ENCODE data around the gene FANCC. TPM values are rescaled to one million over a fixed set of nuclear protein-coding genes. Genes with fewer than 3 reads are reported as not detected.
"Not testable (repeated sequence)": the region's sequence is repeated elsewhere in the genome, so short reads cannot be mapped to it uniquely, and the experiment has no call there.

FANCC gene
- total RNA-seq, 1 experiment from 2014 or later = 14.0 TPM

- H3K9me3 ChIP-seq (ENCODE audit: low read length) = no peaks in the 10 kb centered on the region
These were observed 88.1 kb downstream of the FANCC start for GRCh38 chr9:95229230-95229915.

GRCh38 chr9:95226921-95227320, 90.6 kb downstream of the FANCC start:
- Histone ChIP-seq H3K4me2 (ENCODE audit: low read depth, low read length, poor library complexity, severe bottlenecking) (no peak overlapping the region), H3K27me3 (ENCODE audit: low read length) (no peaks in the 10 kb centered on the region), H4K20me1 (ENCODE audit: insufficient read depth, low read depth, low read length) (0 out of 2 replicates have a peak, but pooled peaks cover 9% of the 10 kb centered on the region), H3K4me3 (ENCODE audit: low read length) (no peak overlapping the region), H3K36me3 (ENCODE audit: insufficient read depth, low read length) (no peaks in the 10 kb centered on the region), H3K9ac (ENCODE audit: low read length) (no peak overlapping the region), H3K79me2 (ENCODE audit: low read length) (no peaks in the 10 kb centered on the region), H2AFZ (ENCODE audit: low read length) (no peak overlapping the region), H3K27ac (ENCODE audit: low read length) (no peak overlapping the region), H3K4me1 (ENCODE audit: low read length) (no peaks in the 10 kb centered on the region), H3K9me2 (replicated peaks; ENCODE audit: insufficient read depth, low read length) (no peaks in the 10 kb centered on the region), H3K9me3 (ENCODE audit: low read length) (no peaks in the 10 kb centered on the region)
- DNase-seq = no peak

More at GRCh38 chr9:95229230-95229915, 88.1 kb downstream of the FANCC start:
- H3K4me3 ChIP-seq (ENCODE audit: low read length) = no peak overlapping the region
- H3K4me2 ChIP-seq (ENCODE audit: low read depth, low read length, poor library complexity, severe bottlenecking) = no peak overlapping the region
- no peak overlapping the region for H3K27ac ChIP-seq (ENCODE audit: low read length)
- 0 out of 2 replicates have a peak, but pooled peaks cover 9% of the 10 kb centered on the region for H4K20me1 ChIP-seq (ENCODE audit: insufficient read depth, low read depth, low read length)
- H3K79me2 ChIP-seq (ENCODE audit: low read length) = no peaks in the 10 kb centered on the region
- no peaks in the 10 kb centered on the region for H3K9me2 ChIP-seq (replicated peaks; ENCODE audit: insufficient read depth, low read length)
- no peaks in the 10 kb centered on the region for H3K36me3 ChIP-seq (ENCODE audit: insufficient read depth, low read length)
- H2AFZ ChIP-seq (ENCODE audit: low read length) = no peak overlapping the region
- no peak for DNase-seq
- no peaks in the 10 kb centered on the region for H3K27me3 ChIP-seq (ENCODE audit: low read length)
- H3K4me1 ChIP-seq (ENCODE audit: low read length) = no peaks in the 10 kb centered on the region
- H3K9ac ChIP-seq (ENCODE audit: low read length) = no peak overlapping the region

- Histone ChIP-seq H3K4me3 (ENCODE audit: low read length) (no peak overlapping the region), H4K20me1 (ENCODE audit: insufficient read depth, low read depth, low read length) (0 out of 2 replicates have a peak, but pooled peaks cover 9% of the 10 kb centered on the region), H3K36me3 (ENCODE audit: insufficient read depth, low read length) (no peaks in the 10 kb centered on the region), H3K9ac (ENCODE audit: low read length) (no peak overlapping the region), H3K27ac (ENCODE audit: low read length) (no peak overlapping the region), H3K27me3 (ENCODE audit: low read length) (no peaks in the 10 kb centered on the region), H3K4me2 (ENCODE audit: low read depth, low read length, poor library complexity, severe bottlenecking) (no peak overlapping the region), H3K9me3 (ENCODE audit: low read length) (no peaks in the 10 kb centered on the region), H3K9me2 (replicated peaks; ENCODE audit: insufficient read depth, low read length) (no peaks in the 10 kb centered on the region), H3K4me1 (ENCODE audit: low read length) (no peaks in the 10 kb centered on the region), H3K79me2 (ENCODE audit: low read length) (no peaks in the 10 kb centered on the region), H2AFZ (ENCODE audit: low read length) (no peak overlapping the region)
- no peak for DNase-seq
These were observed 91.8 kb downstream of the FANCC start for GRCh38 chr9:95225726-95226106.

GRCh38 chr9:95225076-95225725, 92.3 kb downstream of the FANCC start:
- no peaks in the 10 kb centered on the region for H3K36me3 ChIP-seq (ENCODE audit: insufficient read depth, low read length)
- H3K27ac ChIP-seq (ENCODE audit: low read length) = no peak overlapping the region
- H2AFZ ChIP-seq (ENCODE audit: low read length) = no peak overlapping the region
- H3K27me3 ChIP-seq (ENCODE audit: low read length) = no peaks in the 10 kb centered on the region
- 0 out of 2 replicates have a peak, but pooled peaks cover 9% of the 10 kb centered on the region for H4K20me1 ChIP-seq (ENCODE audit: insufficient read depth, low read depth, low read length)
- H3K4me1 ChIP-seq (ENCODE audit: low read length) = no peaks in the 10 kb centered on the region
- no peaks in the 10 kb centered on the region for H3K9me2 ChIP-seq (replicated peaks; ENCODE audit: insufficient read depth, low read length)
- no peak overlapping the region for H3K4me2 ChIP-seq (ENCODE audit: low read depth, low read length, poor library complexity, severe bottlenecking)
- no peak overlapping the region for H3K4me3 ChIP-seq (ENCODE audit: low read length)
- no peak for DNase-seq
- no peaks in the 10 kb centered on the region for H3K79me2 ChIP-seq (ENCODE audit: low read length)
- H3K9me3 ChIP-seq (ENCODE audit: low read length) = no peaks in the 10 kb centered on the region
- no peak overlapping the region for H3K9ac ChIP-seq (ENCODE audit: low read length)

- no peak overlapping the region for H2AFZ ChIP-seq (ENCODE audit: low read length)
- H3K9ac ChIP-seq (ENCODE audit: low read length) = no peak overlapping the region
- H4K20me1 ChIP-seq (ENCODE audit: insufficient read depth, low read depth, low read length) = 0 out of 2 replicates have a peak, but pooled peaks cover 9% of the 10 kb centered on the region
- H3K4me3 ChIP-seq (ENCODE audit: low read length) = no peak overlapping the region
- no peaks in the 10 kb centered on the region for H3K36me3 ChIP-seq (ENCODE audit: insufficient read depth, low read length)
- no peak for DNase-seq
- no peak overlapping the region for H3K27ac ChIP-seq (ENCODE audit: low read length)
- no peaks in the 10 kb centered on the region for H3K79me2 ChIP-seq (ENCODE audit: low read length)
- no peak overlapping the region for H3K4me2 ChIP-seq (ENCODE audit: low read depth, low read length, poor library complexity, severe bottlenecking)
- H3K9me2 ChIP-seq (replicated peaks; ENCODE audit: insufficient read depth, low read length) = no peaks in the 10 kb centered on the region
- H3K9me3 ChIP-seq (ENCODE audit: low read length) = no peaks in the 10 kb centered on the region
- no peaks in the 10 kb centered on the region for H3K4me1 ChIP-seq (ENCODE audit: low read length)
- H3K27me3 ChIP-seq (ENCODE audit: low read length) = no peaks in the 10 kb centered on the region
These were observed 93.0 kb downstream of the FANCC start for GRCh38 chr9:95224376-95225019.

GRCh38 chr9:95220352-95220751, 97.2 kb downstream of the FANCC start:
- H2AFZ ChIP-seq (ENCODE audit: low read length); H4K20me1 ChIP-seq (ENCODE audit: insufficient read depth, low read depth, low read length); H3K9me3 ChIP-seq (ENCODE audit: low read length); H3K4me2 ChIP-seq (ENCODE audit: low read depth, low read length, poor library complexity, severe bottlenecking); H3K9me2 ChIP-seq (replicated peaks; ENCODE audit: insufficient read depth, low read length); H3K79me2 ChIP-seq (ENCODE audit: low read length); H3K9ac ChIP-seq (ENCODE audit: low read length); H3K36me3 ChIP-seq (ENCODE audit: insufficient read depth, low read length); H3K4me3 ChIP-seq (ENCODE audit: low read length); H3K27ac ChIP-seq (ENCODE audit: low read length); H3K4me1 ChIP-seq (ENCODE audit: low read length); H3K27me3 ChIP-seq (ENCODE audit: low read length); DNase-seq: not testable (repeated sequence)

GRCh38 chr9:95218773-95219172, 98.7 kb downstream of the FANCC start:
- no peak overlapping the region for H3K9ac ChIP-seq (ENCODE audit: low read length)
- no peaks in the 10 kb centered on the region for H3K36me3 ChIP-seq (ENCODE audit: insufficient read depth, low read length)
- no peak overlapping the region for H3K27ac ChIP-seq (ENCODE audit: low read length)
- no peak for DNase-seq
- H3K4me1 ChIP-seq (ENCODE audit: low read length) = peaks cover 9% of the 10 kb centered on the region
- no peaks in the 10 kb centered on the region for H3K27me3 ChIP-seq (ENCODE audit: low read length)
- no peaks in the 10 kb centered on the region for H3K9me2 ChIP-seq (replicated peaks; ENCODE audit: insufficient read depth, low read length)
- H3K9me3 ChIP-seq (ENCODE audit: low read length) = no peaks in the 10 kb centered on the region
- no peaks in the 10 kb centered on the region for H3K79me2 ChIP-seq (ENCODE audit: low read length)
- H4K20me1 ChIP-seq (ENCODE audit: insufficient read depth, low read depth, low read length) = 0 out of 2 replicates have a peak, but pooled peaks cover 4% of the 10 kb centered on the region
- H3K4me3 ChIP-seq (ENCODE audit: low read length) = no peak overlapping the region
- H3K4me2 ChIP-seq (ENCODE audit: low read depth, low read length, poor library complexity, severe bottlenecking) = no peak overlapping the region
- H2AFZ ChIP-seq (ENCODE audit: low read length) = no peak overlapping the region

GRCh38 chr9:95217936-95218335, 99.6 kb downstream of the FANCC start:
- Histone ChIP-seq H3K4me2 (ENCODE audit: low read depth, low read length, poor library complexity, severe bottlenecking) (no peak overlapping the region), H4K20me1 (ENCODE audit: insufficient read depth, low read depth, low read length) (0 out of 2 replicates have a peak, but pooled peaks cover 4% of the 10 kb centered on the region), H3K27ac (ENCODE audit: low read length) (no peak overlapping the region)

More at GRCh38 chr9:95217936-95218335, 99.6 kb downstream of the FANCC start:
- peaks cover 9% of the 10 kb centered on the region for H3K4me1 ChIP-seq (ENCODE audit: low read length)
- H3K27me3 ChIP-seq (ENCODE audit: low read length) = no peaks in the 10 kb centered on the region
- no peaks in the 10 kb centered on the region for H3K9me2 ChIP-seq (replicated peaks; ENCODE audit: insufficient read depth, low read length)
- H3K9ac ChIP-seq (ENCODE audit: low read length) = no peak overlapping the region
- no peaks in the 10 kb centered on the region for H3K36me3 ChIP-seq (ENCODE audit: insufficient read depth, low read length)
- no peak for DNase-seq
- H3K9me3 ChIP-seq (ENCODE audit: low read length) = no peaks in the 10 kb centered on the region
- H3K79me2 ChIP-seq (ENCODE audit: low read length) = no peaks in the 10 kb centered on the region
- H2AFZ ChIP-seq (ENCODE audit: low read length) = no peak overlapping the region
- H3K4me3 ChIP-seq (ENCODE audit: low read length) = no peak overlapping the region

Measured in Karpas-422 (cell line).